ENCODE results near the gene CNTRL. TPM values are rescaled to one million over a fixed set of nuclear protein-coding genes. Genes with fewer than 3 reads are reported as not detected.

Gene CNTRL
- total and polyA plus RNA-seq, 2 donors (not counting 1 experiment from before 2014, with no cell fraction given) = 40.0 to 146 TPM

- ATAC-seq (ENCODE audit: low read depth) = no peak
- Mint-ChIP-seq H3K27ac (no peak overlapping the region), H3K4me1 (peaks cover 51% of the 10 kb centered on the region), H3K4me3 (no peak overlapping the region), H3K9me3 (ENCODE audit: insufficient read depth) (no peaks in the 10 kb centered on the region), H3K27me3 (no peaks in the 10 kb centered on the region)
- no peak overlapping the region for H3K4me2 ChIP-seq (replicated peaks; ENCODE audit: low read depth, low read length, poor library complexity, severe bottlenecking)
- no peak overlapping the region for H3K9ac ChIP-seq (ENCODE audit: low read length)
- H3K4me3 ChIP-seq (ENCODE audit: control extremely low read depth in 1 of 5, extremely low read depth in 1 of 5, insufficient read depth in 1 of 5, low read depth in 2 of 5, low read length in 4 of 5) = no peak overlapping the region
- peak overlapping the region in 1 of 2 donors; percentile 23 for H3K27ac ChIP-seq (ENCODE audit: low read length in 2 of 2)
- ChIA-PET POLR2A (no interaction called here), CTCF (interaction anchor here (0.8 kb wide), 1 partner anchor 165 kb away, joined by 3 read pairs; no protein-coding TSS in a partner anchor)
- no peaks in the 10 kb centered on the region for H4K20me1 ChIP-seq (ENCODE audit: control insufficient read depth, insufficient read depth, low read length, poor library complexity, severe bottlenecking)
- peaks cover 27% of the 10 kb centered on the region for H3K79me2 ChIP-seq (ENCODE audit: control insufficient read depth, insufficient read depth, low read length)
- TF ChIP-seq EZH2 (IDR thresholded peaks at IDR 0.05; ENCODE audit: borderline replicate concordance, insufficient read depth, low read depth, low read length, poor library complexity, severe bottlenecking) = no peak
- peaks cover 7 to 76% of the 10 kb centered on the region in 2 experiments for H3K36me3 ChIP-seq (replicated peaks in 1 of 2; ENCODE audit: control extremely low read depth in 1 of 2, control insufficient read depth in 1 of 2, extremely low read depth in 1 of 2, insufficient read depth in 2 of 2, low read length in 1 of 2)
- intact Hi-C loops (cut with micrococcal nuclease) = no loop called here
- DNase-seq = no peak
- H2AFZ ChIP-seq (ENCODE audit: insufficient read depth, low read depth, low read length, poor library complexity, severe bottlenecking) = no peak overlapping the region
- no peaks in the 10 kb centered on the region for H3K27me3 ChIP-seq (replicated peaks in 1 of 4; ENCODE audit: control extremely low read depth in 1 of 4, control insufficient read depth in 3 of 4, insufficient read depth in 4 of 4, low read length in 3 of 4)
- H3K9me3 ChIP-seq (ENCODE audit: control extremely low read depth in 1 of 3, control insufficient read depth in 2 of 3, insufficient read depth in 1 of 3, low read length in 2 of 3) = no peaks in the 10 kb centered on the region
- peaks cover 36 to 39% of the 10 kb centered on the region in 2 donors for H3K4me1 ChIP-seq (ENCODE audit: control insufficient read depth in 2 of 2, insufficient read depth in 2 of 2, low read length in 2 of 2)
- 98% methylated on average over 5 of the region's 6 CpGs for WGBS (ENCODE audit: insufficient coverage)
Observed at GRCh38 chr9:121154782-121155181, 80.0 kb downstream of the CNTRL start.

DNA sequence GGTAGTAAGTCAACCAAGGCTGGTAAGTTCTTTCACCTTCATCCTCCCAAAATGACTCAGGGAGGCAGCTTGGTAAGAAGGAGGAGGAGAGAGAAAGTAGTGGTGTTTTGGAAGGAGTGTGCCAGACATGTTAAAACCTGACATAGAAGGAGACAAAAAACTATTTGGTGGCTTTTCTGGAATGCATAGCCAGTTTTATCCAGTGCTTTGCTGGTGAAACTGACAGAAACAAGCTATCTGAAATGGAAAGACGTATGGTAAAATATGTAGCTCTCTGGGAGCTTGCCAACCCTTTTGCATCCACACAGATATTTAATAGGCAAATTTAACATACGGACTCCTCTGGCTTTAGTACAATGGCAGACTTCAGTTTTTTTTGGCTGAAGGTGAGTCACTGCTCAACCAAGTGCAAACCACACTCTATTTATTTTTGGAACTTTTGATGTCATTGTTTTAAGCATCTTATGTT is 81.5 kb downstream of the CNTRL start:
- H3K9me3 ChIP-seq (ENCODE audit: control extremely low read depth in 1 of 3, control insufficient read depth in 2 of 3, insufficient read depth in 1 of 3, low read length in 2 of 3) = no peaks in the 10 kb centered on the region
- Mint-ChIP-seq H3K27me3 (no peaks in the 10 kb centered on the region), H3K4me1 (peaks cover 64% of the 10 kb centered on the region), H3K4me3 (peak overlapping the region; percentile 76), H3K9me3 (ENCODE audit: insufficient read depth) (no peaks in the 10 kb centered on the region), H3K27ac (peak overlapping the region; percentile 95)
- peak; percentile 74 for DNase-seq
- H3K4me2 ChIP-seq (replicated peaks; ENCODE audit: low read depth, low read length, poor library complexity, severe bottlenecking) = peak overlapping the region; percentile 64
- POLR2A ChIA-PET = interaction anchor here (0.7 kb wide), 1 partner anchor 112 kb away, joined by 3 read pairs; the partner anchor contains the start of gene GSN
- CTCF ChIA-PET = interaction anchor here (0.5 to 1.7 kb wide), 7 partner anchors 9 to 209 kb away, joined by 3 to 4 read pairs (median 3); no protein-coding TSS in a partner anchor
- TF ChIP-seq CTCF (IDR thresholded peaks at IDR 0.05) = no peak
- TF ChIP-seq EZH2 (IDR thresholded peaks at IDR 0.05; ENCODE audit: borderline replicate concordance, insufficient read depth, low read depth, low read length, poor library complexity, severe bottlenecking) = no peak
- peaks cover 22% of the 10 kb centered on the region for H3K79me2 ChIP-seq (ENCODE audit: control insufficient read depth, insufficient read depth, low read length)
- H2AFZ ChIP-seq (ENCODE audit: insufficient read depth, low read depth, low read length, poor library complexity, severe bottlenecking) = peak overlapping the region; percentile 68
- H3K27me3 ChIP-seq (replicated peaks in 1 of 4; ENCODE audit: control extremely low read depth in 1 of 4, control insufficient read depth in 3 of 4, insufficient read depth in 4 of 4, low read length in 3 of 4) = no peaks in the 10 kb centered on the region
- peak overlapping the region; percentile 61 to 88 for H3K27ac ChIP-seq (ENCODE audit: low read length in 2 of 2)
- peak; percentile 89 for ATAC-seq (ENCODE audit: low read depth)
- peaks cover 47 to 50% of the 10 kb centered on the region in 2 donors for H3K4me1 ChIP-seq (ENCODE audit: control insufficient read depth in 2 of 2, insufficient read depth in 2 of 2, low read length in 2 of 2)
- peak overlapping the region; percentile 32 for H3K9ac ChIP-seq (ENCODE audit: low read length)
- no CpG with 5 or more reads among the region's 2 CpGs for WGBS (ENCODE audit: insufficient coverage)
- H3K36me3 ChIP-seq (replicated peaks in 1 of 2; ENCODE audit: control extremely low read depth in 1 of 2, control insufficient read depth in 1 of 2, extremely low read depth in 1 of 2, insufficient read depth in 2 of 2, low read length in 1 of 2) = peaks cover 7 to 64% of the 10 kb centered on the region in 2 experiments
- H4K20me1 ChIP-seq (ENCODE audit: control insufficient read depth, insufficient read depth, low read length, poor library complexity, severe bottlenecking) = no peaks in the 10 kb centered on the region
- H3K4me3 ChIP-seq (ENCODE audit: control extremely low read depth in 1 of 5, extremely low read depth in 1 of 5, insufficient read depth in 1 of 5, low read depth in 2 of 5, low read length in 4 of 5) = peak overlapping the region in 1 of 5 experiments; percentile 28
- intact Hi-C loops (cut with micrococcal nuclease) = loop anchor here (2.0 kb wide), 2 partner anchors 35 to 45 kb away; partner anchors contain the start of gene RAB14
